Dedifferentiated amniotic fluid mesenchymal stem cell (primary cell): ENCODE measurements around the gene SDF4.

Experiments
- DNase-seq: peaks from one replicate; pipeline ENCODE4 v3.0.0-alpha.2; 2016; ENCODE audit errors: extremely low spot score

The SDF4 gene, protein sequence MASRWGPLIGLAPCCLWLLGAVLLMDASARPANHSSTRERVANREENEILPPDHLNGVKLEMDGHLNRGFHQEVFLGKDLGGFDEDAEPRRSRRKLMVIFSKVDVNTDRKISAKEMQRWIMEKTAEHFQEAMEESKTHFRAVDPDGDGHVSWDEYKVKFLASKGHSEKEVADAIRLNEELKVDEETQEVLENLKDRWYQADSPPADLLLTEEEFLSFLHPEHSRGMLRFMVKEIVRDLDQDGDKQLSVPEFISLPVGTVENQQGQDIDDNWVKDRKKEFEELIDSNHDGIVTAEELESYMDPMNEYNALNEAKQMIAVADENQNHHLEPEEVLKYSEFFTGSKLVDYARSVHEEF

DNA sequence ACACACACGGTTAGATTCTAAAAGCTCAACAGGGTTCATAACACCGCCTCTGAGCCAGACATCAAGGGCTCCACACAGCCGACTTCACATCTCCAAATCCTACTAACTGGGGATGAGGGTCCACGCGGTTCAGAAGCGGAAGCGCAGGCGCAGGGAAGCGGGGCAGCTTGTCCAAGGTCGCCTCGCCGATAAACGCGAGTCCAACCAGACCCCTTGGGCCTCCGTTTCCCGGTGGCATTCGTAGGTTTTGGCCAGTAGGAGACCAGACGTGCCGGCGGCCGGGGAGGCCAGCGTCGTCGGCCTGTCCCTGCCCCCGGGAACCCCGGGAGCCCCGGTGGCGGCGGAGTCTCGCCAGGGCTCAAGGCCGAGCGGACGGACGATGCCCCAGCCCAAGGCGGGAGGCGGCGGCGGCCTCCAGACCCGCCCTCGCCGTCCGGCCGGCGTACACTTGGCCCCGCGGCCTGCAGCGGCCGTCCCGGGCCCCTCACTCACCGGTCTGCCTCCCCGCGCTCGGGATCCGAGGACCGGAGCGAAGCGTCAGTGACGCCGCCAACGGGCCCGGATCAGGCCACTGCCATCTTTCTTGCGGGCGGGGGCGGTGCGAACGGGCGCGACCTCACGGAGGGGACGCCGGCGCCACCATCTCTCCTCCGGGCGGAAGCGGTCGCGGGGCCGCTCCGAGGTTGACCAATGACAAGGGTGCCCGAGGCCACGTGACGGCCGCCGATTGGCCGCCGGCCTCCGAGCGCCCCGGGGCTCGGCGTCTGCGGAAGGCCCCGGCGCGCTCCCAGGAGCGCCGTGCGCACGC is at the start of gene SDF4:
SDF4 (minus strand) TSS at position 602 of the 808 bp plus-strand sequence. CDS start 3,229 bp downstream, outside the sequence.
- DNase-seq = peak; percentile 90

DNA sequence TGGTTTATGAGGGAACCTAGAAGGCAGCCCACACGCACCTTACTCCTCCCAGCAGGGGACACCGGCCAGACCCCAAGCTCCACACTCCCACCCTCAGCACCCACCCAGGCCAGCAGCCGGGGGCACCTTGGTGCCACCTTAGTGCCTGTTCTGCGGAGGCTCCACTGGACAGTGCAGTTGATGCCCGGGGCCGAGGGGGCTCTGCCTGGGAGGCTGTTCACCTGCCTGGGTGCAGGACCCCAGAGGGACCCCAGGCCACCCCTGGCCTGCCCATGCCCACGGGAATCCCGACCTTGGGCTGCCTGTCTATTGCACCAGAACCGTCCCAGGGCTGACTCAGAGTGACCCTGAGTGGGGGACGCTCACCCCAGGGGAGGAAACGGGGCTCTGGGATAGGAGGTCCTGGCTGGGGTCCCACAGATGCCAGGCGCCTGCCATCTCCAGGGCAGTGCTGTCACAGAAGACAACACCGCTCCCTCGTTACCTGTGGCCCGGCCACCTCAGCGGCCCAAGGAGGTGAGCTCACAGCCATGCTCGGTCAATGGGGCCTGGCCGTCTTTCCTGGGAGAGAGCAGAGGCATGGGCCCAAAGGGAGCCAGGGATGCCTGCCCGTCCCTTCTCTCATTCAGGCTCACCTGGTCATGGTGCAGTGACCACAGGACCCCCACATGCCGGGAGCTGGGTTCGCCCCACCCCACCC is 49.1 kb upstream of the SDF4 start:
- DNase-seq = no peak

DNA sequence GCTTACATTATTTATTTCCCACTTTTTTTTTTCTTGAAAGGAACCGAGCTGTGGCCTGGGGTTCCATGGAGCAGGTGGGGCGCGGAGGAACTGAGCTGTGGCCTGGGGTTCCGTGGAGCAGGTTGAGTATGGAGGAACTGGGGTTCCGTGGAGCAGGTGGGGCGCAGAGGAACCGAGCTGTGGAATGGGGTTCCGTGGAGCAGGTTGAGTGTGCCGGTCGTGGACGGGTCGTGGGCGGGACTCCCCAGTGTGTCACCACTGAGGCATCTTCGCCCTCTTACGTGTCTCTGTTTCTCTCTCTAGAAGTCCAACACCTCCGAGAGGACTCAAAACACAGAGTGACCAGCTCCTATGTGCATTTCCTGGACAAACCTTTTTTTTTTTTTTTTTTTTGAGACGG is 47.2 kb upstream of the SDF4 start:
- no peak for DNase-seq

DNA sequence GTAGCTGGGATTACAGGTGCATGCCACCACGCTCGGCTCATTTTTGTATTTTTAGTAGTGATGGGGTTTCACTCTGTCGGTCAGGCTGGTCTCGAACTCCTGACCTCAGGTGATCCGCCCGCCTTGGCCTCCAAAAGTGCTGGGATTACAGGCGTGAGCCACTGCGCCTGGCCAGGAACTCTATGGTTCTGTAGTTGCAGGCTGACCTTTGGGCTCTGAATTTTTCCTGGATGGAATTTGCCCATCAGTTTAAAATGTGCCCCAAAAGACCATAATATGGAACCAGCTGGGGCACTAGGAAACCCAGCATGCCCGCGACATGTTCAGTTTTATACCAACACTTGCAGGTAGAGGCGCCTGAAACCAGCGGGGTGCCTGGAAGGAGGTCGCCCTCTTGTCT is 46.8 kb upstream of the SDF4 start:
- no peak for DNase-seq

DNA sequence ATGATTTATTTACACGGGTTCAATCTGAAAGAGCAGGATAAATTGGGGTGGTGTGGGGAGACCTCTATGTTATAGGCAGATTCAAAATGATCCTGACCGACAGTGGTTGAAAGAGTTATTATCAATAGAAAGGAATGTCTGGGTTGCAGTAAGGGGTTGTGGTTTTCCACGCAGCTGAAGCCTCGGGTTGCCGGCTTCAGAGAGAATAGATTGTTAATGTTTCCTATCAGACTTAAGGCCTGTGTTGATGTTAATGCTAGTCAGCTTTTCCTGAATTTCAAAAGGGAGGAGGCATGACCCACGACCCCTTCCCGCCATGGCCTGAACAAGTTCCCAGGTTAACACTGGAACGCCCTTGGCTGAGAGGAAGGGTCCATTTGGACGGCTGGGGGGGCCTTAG is 44.0 kb upstream of the SDF4 start:
- DNase-seq = no peak

DNA sequence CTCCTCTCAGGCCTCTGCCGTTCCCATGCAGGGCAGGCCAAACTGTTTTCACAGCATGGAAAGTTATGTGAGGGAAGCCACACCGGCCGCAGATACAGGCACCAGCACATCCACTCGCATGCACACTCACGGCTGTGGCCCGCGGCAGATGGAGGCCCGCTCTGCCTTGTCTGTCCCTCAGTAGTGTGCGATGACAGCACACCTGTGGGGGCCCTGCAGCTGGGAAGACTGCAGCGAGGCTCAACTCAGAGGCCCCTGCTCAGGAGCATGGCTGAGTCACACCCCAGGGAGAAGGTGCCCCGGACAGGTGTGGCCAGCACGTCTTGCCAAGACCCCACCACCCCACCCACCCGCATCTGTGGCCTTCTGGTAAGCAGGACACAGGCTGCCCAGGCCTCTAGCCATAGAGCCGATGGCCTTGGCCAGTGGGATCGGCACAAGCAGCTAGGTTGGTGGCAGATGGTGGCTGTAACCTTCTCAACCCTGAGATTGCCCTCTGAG is 43.2 kb upstream of the SDF4 start:
- DNase-seq = no peak

DNA sequence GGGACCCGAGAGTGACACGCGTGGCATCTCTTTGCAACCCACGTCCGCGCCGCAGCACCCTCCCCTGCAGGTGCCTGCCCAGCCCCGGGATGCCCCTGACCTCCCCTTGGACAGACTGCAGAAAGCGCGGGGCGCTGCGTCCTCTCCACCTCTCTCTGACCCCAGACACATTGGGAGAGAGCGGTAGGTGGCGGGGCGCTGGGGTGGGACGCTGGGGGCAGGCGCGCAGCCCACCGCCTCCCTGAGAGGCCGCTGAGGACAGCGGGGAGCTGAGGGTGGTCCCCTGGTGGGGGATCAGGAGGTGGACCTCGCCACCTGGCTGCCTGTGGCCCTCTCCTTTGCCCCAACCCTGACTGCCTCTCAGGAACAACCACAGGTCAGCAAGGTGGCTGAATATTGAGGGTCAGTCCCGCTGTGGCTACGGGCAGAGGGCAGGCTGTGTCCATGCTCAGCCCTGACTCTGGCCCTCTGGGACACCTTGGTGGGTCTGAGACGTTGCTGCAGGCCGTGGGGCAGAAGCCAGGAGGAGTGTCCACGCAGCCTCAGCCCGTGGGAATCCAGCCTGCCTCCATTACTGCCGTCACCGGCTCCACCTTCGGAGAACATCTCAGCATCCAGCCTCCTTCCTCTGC is 42.6 kb upstream of the SDF4 start:
- DNase-seq = no peak

DNA sequence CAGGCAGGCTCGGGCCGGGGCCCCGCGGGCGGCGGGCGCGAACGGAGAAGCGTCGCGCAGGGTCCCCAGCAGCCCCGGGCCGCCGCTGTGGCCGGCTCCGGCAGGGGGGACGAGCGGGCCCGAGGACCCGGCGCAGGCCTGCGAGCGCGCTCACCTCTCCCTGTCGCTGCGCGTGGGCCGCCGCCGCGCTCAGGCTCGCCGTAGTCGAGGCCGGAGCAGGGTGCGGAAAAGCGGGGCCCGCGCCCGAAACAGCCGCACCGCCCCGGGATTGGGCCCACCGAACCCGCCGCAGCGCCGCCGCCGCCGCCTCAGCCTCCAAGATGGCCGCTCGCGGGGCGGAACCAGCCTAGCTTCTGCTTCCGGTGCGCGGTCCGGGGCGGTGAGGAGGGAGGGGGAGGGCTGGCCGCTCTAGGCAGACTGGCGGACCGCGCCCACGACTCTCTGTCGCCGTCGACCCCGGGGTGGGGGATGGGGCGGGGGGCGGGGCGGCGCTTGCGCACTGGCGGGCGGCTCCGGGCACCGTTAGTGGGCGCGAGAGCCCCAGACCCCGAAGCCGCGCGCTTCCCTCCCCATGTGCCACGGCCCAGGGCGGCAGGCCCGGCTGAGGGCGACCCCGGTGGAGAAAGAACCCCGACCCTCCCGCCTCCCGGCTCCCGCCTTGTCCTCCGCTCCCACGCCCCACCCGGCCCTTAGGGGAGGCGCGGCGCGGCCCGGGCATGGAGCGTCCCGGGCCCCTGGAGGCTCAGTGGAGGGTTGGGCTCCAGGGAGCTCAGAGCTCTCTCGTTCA is 41.9 kb upstream of the SDF4 start, which contains the start of gene UBE2J2:
UBE2J2 (minus strand) TSS at position 343 of the 787 bp plus-strand sequence. CDS start 5,862 bp downstream, outside the sequence.
- peak; percentile 79 for DNase-seq

DNA sequence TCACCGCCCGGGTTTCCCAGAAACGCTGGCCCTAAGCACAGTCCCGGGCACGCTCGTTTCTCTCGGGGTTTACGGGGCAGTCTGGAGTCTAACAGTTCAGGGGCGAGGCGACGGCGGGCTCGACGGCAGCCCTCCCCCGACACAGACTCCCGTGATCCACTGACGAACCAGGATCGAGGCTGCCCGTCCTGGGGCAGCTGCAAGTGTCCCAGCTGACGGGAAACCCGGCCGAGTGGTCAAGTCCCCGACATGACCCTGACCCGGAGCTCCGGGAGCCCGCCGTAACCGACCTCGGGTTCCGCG is 41.4 kb upstream of the SDF4 start:
- DNase-seq = no peak

DNA sequence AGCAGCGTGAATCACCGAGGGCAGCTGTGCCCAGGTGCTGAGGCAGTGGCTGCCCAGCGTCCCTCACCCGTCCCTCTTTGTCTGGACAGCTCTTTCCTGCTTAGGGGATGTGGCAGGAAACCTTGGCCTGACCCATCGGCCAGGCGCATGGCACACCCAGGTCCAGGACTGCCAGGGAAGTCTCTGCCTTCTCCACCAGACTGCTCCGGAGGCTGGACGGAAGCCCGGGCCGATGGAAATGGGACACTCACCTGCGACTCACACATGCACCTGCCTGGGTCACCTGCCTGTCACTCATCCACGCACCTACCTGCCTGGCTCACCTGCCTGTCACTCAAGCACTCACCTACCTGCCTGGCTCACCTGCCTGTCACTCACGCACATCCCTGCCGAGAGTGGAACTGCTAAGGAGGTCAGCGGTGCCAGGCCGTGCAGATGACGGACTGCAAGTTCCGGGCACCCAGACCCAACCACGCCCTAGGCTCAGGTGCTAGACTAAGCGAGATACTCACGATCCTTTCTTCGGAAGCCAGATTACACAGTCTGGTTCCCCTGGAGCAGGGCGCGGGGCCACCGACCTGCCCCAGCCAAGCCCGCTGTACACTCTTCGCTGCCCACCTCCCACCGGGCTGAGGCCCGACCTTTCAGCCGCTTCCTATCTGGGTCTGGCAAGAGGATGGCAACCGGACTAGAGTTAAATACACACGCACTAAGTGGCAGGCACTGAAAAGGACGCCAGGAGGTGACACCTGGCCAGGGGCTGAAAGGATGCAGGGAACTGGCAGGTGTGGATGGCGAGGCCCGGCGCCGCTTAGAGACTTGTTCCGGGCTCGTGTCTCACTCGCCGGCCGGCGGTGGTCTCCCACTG is 40.8 kb upstream of the SDF4 start:
- DNase-seq = no peak

DNA sequence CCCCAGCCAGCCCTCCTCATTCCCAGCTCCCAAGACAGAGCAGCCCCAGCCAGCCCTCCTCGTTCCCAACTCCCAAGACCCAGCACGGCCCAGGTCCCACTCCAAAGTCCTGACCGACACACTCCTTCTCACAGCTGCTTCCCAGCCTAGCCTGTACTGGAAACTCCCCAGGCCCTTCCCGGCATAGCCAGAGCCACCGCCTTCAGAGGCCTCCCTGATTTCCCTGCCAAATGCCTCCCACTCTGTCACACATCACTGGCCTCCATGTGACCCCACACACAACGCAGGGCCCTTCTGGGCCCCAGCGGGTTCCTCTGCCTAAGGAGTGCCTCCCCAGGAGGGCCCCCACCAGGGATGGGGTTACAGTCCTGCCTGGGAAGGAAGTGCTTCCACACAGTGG is 39.0 kb upstream of the SDF4 start:
- no peak for DNase-seq

DNA sequence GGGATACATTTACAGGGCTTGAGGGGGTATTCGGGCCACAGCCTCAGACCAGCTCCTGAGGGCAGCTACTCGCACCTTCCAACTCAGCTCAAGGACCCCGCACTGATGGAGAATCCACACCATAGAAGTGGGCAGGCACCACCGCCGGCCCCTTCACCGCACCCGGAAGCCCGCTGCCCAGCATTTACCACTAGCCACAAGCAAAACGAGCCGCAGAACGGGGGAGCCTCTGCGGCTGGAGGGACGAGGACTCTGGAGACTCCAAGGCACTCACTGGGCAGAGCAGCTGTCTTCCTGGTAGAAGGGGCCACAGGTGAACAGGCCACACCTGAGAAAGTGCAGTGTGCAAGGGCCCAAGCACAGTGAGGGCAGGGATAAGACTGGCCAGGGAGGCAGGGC is 36.5 kb upstream of the SDF4 start:
- DNase-seq = no peak

DNA sequence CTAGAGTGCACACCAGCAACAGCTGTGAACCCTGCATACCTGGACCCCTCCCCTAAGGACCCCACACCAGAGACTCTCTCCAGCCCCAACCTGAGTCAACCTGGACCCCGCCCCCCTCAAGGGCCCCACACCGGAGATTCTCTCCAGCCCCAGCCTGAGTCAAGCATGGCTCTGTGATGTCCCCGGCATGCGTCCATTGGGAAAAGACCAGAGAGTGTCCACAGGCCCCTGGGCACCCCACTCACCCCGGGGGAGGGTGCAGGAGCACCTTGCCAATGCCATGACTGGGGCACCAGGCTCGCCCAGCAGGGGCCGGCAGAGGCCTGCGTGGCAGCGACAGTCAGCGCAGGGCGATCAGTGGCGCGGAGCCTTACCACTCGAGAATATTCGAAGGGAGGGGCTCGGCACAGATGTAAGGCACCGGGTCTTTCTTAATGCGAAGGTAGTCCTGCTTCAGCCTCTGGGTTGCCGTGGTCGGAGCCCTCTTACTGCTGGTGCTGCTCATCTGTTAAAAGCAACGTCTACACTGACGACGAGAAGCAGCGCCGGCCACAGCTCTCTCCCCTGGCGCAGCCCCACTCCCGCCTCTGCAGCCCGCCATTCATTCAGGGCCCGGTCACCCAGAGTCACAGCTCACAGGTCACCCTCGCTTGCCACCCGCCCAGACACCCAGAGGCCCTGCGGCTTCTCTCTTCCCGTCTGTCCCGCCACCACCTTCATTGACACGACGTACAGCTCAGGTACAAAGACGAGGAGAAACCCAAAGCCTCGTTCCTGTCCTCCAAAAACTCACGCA is 35.9 kb upstream of the SDF4 start:
- DNase-seq = no peak

DNA sequence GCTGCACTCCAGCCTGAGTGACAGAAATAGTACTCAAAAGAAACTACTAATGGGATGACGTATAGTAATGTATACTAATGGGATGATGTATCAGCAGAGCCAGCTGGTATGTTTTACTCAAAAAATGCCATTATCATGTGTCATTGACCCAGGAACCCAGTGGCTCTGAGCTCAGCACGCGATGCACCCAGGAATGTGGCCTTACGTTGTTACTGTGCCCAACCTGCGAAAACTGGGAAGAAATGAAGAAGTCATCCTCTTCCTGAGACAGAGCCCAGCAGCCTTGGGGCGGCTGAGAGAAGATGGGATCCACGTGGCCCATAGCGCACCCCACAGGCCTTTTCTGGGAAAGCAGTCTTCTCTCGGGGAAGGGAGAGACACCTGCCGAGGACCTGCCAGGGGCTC is 33.1 kb upstream of the SDF4 start:
- peak; percentile 96 for DNase-seq

DNA sequence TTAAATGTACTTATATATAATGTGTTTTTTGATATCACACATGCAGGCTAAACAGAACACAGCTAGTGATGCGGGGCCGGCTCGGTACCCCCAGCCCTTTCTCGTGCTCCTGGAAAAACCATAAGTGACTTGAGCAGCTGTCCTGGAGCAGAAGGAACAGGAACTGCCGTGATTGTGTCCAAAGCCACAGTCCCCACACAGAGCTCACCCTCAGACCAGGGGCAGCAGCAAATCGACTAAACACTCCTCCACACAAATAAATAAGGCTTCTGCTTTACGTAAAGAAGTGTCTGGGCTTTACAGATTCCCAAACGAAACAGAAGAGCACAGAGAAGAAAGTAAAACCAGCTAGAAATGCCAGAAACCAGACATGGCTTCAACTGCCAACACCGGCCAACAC is 32.2 kb upstream of the SDF4 start:
- no peak for DNase-seq

DNA sequence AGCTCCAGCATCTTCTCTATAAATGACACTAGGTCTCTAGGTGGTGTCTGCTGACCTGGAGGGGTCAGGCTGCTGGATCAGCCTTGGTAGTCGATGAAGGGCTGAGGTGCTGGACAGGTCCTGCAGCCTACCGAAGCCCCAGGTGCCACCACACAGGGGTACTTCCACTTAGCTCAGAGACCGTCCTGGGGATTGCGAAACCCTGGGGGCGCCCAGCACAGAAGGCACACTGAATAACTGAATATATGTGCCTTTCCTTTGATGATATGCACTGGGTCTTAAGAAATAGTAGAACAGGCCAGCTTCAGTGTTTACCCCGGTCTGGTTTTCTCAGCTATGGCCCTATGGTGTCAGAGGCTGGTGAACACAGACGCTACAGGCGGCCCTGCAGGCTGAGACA is 31.0 kb upstream of the SDF4 start:
- DNase-seq = no peak

DNA sequence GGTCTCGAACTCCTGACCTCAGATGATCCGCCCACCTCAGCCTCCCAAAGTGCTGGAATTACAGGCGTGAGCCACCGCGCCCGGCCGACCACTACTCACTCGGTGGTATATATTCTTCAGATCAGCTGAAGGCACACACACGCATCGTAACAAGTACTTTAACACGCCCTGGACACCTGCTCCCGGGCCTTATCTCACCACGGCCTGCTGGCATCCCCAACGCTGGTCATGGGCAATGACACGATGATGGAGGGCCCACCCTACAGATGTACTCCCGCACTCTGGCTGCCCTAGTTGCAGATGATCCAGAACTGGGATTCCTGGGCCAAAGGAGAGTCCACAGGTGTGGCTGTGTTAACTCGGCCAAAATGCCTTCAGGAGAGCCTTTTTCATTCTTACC is 30.3 kb upstream of the SDF4 start:
- no peak for DNase-seq

DNA sequence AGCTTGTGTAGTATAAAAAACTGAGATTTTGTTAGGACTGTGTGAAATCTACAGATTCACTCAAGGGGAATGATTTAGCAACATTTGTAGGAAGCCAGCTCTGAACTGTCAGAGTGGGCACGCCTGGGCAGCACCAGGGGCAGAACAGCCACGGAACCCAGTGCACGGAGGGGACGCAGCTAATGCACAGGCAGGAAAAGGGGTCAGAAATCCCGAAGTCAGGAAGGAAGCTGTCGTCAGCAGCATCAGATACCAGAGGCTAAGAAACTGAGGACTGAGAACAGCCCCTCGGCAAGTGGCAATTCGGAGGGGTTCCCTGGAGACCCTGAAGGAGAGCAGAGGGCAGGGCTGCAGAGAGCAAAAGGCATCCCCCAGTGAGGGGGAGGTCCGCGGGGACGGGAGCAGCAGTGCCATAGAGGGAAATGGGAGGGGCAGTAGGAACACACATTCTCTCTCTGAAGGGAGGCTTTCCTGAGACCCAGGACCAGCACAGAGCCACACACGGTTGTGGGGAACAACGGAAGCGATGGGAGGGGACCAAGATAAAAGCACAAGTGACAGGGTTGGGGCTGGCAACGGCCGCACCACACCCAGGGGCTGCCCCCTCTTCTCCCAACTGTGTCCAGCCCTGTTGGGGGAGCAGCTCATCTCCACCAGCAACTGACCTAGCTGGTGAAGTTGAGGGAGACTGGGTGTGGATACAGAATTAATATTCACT is 29.2 kb upstream of the SDF4 start:
- DNase-seq = no peak
